Activated CD4-positive, alpha-beta T cell treated with anti-CD3 and anti-CD28 coated beads for 24 hours (primary cell): ENCODE data around the gene PRICKLE4.

Source experiments
- DNase-seq, 2 donors: peaks; one replicate each; pipeline ENCODE4 v3.0.0-alpha.2; 2020; ENCODE audit warnings: low read depth in 2 of 2

PRICKLE4 gene

DNA sequence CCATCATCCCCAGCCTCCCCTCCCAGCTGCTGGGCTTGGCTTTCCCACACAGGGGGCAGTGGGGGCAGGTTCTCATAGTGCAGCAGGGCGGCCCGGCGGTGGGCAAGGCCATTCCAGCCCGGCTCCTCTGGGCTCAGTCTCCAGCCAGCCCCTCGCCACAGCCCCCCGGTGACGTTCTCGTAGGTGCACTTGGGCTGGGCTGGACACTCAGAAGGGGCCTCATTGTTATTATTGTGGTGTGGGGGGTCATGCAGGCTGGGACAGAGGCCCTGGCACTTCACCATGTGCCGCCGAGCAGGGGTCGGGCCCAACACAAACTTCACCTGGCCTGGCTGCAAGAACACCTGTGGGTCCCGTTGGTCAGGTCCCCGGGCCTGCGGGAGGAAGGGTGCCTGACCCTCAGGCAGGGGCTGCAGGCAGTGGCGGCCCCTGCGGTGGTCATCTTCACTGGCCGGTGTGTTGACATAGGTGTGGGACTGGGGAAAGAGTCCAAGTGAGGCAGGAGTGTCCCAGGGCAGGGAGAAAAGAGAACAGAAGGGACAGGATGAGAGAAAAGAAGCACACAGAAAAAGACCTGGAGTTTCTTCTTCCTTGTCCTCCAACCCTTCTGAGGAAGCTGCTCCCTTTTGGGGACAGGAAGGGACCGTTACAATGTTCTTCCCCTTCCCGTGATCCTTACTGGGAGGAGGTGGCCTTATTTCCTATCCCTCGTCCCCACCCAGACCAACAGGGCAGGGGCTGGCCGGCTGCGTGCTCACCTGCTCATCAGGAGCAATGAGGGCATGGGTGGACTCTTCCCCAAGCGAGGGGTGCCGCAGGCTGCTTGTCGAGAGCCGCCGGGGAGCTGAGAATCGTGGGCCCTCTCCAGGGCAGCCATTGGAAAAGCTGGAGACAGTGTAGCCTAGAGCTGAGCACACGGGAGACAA lies 9.3 kb upstream of the PRICKLE4 start:
- DNase-seq = no peak

DNA sequence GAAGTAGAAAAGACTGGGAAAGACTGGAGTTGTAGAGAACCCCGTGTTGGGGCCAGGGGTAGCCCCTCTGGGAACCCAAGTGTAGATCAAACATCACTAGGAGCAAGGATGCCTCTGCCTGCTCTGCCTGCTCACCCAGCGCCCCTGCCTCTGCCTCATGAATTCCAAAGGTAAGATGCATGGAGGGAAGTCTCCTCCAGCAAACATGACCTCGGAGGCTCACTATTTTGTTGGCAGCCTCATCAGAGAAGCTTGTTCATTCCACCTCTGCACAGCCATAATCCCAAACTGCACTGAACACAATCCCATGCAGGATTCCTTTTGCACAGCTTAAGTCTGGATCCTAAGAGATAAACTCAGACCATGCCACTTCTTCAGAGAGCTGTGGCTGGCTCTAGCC lies 5.7 kb upstream of the PRICKLE4 start:
- no peak for DNase-seq

DNA sequence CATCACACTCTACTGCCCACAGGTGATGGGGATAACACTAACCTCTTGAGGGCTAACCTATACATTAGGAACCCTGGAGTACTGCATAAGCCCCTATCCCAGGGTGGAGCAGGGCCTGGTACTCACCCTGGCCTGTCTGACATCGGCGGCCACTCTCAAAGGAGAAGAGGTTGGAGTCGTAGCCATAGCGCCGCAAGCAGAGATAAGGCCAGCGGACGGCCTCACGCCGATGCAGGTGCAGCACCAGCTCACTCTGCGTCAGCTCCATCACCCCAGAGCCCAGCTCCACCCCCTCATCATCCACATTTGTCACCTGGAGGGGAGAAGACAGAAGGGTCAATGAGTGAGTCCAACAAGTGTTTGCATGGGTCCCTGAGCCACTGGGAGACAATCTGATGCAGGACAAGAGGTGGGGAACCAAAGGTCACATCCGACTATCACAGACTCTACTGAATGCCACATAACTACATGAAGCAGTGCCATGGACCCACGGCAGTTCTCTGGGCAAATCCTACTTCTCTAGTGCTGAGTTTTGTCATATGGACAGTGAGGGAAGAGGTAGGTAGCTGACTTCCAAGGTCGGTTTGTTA lies 5.2 kb upstream of the PRICKLE4 start:
- no peak for DNase-seq

DNA sequence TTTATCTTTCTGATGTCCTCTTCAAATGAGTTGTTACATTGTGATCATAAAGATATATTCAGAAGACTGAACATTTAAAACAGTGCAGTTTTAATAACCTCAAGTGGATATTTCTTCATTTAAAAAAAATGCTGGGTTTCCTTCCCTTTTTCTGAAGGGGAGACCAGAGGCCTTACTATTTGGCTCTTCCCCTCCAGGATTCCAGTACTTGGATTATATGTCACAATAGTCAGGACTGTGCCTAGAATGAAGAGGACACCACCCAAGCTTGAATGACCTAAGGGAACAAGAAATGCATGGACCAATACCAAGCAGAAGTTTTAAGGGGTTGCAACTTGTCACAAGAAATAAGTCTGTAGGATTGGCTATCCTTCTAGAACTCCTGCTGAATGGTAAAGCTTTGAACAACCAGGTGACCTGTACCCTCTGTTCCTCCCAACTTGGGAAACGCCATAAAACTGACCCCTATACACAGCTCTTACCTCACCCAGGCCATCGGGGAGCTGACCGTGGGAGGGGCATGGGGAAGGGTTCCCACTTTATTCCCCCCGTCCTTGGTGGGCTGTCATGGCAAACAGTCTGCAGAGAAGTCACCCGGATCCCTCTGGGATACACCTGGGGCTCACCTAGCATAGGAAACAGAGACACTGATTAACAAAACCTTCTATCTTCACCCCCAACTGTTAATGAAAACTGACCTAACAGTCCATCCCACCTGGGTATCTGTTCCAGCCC lies 2.9 kb upstream of the PRICKLE4 start:
- DNase-seq = no peak

DNA sequence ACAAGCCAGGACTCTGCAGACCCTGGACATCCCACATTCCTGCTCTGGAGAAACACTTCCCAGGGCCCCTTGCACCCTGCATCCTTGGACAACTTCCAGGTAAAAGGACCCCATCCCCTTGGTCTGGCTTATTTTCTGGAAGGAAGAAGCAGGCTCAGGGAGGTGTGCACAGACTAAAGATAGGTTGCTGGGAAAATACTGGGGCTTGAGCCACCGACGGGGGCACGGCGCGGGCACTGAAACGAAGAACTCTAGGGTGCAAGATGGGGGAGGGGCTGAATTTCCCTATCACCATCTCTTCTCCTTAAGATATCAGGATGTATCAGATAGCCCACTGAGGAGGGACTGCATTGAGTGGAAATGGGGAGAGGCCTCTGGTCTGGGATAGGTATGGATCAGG lies 1.7 kb upstream of the PRICKLE4 start:
- no peak for DNase-seq

DNA sequence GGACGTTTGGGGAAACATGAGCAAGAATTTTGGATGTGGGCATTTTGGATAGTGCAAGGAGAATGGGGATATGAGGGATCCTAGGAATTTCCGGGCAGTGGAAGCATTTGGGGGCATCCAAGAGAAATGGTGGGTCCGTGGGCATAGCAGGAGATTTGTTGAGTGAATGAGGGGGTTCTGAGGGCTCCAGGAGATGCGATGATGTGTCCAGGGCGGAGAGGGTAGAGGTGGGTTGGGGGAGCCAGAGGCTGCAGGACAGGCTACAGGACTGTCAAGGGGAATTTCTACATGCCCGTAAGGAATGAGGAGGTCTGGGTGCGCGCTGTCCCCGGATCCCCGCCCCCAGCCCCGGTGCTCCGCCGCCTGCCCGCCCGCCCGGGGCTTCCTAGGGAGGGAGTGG lies 1.2 kb upstream of the PRICKLE4 start:
- no peak for DNase-seq

DNA sequence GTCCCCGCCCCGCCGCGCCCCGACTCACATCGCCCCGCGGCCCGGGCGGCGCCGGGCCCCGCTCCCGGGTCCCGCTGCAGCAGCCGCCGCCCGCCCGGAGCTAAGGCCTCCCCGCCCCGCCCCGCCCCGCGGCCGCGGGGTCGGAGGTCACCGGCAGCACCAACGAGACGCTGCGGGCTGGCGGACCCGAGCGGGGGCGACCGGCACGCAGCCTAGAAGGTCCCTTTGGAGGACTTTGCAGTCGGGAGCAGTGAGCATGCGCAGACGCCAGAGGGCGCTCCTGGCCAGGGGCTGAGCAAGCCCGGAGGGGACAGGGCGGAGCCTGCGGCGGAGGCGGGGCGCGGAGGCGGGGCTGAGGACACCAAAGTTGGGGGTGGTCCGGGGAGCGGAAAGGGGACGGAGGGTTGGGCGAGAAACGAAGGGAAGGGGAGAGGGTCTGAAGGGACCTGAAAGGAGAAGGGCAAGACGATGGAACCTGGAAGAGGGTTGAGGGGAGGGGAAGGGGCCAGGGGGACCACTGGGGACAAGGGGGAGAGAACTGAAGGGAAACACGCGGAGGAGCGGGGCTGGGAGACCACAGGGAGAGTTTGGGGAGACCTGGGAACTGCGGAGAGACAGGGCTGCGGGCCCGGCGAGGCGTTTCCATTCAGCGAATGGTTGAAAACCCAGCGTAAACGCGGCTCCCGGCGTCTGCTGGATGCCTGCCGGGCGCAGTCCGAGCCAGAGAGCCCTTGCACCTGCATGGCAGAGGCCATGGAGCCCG lies 613 bp upstream of the PRICKLE4 start, which contains the start of gene FRS3:
Gene FRS3, minus strand, starts transcription at position 113 of the 763 bp plus-strand sequence. CDS start 2,913 bp downstream, outside the sequence.
- peak; percentile 100 for DNase-seq

DNA sequence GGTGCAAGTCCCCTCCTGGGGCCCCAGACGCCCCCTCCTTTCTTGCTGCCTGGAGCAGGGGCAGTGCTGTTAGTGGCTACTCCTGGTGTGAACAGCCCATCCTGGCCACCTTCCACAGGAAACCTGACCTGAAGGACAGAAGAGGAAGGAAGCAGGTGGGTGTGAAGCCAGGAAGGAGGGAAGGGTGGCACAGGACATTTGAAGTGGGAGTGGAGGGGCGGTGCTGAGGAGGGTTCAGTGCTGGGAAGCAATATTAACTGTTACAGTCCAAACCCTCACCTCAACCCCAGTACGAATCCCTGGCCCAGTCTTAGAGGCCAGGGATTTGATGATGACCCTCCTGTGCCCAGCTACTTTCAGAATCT lies 766 bp downstream of the PRICKLE4 start:
- DNase-seq = no peak

DNA sequence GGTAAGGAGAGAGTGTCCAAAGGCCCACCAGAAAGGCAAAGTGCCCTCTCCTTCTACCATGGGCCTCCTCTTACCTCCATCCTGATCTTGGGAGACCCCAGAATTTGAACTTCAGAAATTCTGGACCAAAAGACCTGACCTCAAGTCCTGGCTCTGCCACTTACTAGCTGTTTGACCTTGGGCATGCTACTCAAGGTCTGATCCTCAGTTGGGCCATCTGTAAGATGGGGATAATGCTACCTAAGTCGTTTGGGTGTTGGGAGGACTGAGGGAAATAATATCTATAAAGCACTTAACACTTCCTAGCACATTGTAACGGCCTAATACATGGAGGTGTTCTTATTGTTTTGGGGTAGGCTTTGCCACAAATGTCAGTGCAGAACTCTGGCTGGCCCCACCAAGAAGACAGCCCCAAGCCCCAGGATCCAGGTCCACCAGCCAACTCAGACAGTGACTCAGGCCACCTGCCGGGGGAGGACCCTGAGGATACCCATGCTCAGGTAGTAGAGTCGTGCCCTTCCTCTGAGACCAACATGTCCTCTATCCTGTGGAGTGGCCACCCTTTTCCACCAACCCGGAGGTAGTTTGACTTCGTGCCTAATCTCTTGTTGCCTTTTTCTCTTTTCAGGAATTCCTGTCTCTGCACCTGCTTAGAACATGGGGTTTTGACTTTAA lies 2.7 kb downstream of the PRICKLE4 start:
- no peak for DNase-seq

DNA sequence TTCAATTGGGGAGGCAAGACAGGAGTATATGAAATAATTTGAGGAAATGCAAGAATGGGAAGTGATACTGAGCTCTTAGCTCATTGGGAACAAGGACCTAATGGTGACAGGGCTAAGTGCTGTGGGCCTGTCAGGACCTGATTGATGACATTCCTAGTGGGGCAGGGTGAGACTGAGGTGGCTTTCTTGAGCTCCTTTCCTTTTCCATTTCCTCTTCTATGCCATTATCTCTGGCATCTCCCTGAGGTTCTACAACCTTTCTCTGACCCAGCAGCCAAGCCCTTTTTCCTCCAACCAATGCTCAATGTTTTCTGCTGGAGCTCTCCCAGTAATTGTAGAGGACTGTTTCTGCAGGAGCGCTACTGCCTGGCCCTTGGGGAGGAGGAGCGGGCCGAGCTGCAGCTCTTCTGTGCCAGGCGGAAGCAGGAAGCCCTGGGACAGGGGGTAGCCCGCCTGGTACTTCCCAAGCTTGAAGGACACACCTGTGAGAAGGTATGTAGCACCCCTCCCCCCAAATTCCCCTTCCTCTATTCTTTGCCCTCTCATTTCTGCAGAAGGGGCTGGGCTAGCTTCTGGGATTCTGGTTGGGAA lies 4.1 kb downstream of the PRICKLE4 start:
- DNase-seq = no peak

DNA sequence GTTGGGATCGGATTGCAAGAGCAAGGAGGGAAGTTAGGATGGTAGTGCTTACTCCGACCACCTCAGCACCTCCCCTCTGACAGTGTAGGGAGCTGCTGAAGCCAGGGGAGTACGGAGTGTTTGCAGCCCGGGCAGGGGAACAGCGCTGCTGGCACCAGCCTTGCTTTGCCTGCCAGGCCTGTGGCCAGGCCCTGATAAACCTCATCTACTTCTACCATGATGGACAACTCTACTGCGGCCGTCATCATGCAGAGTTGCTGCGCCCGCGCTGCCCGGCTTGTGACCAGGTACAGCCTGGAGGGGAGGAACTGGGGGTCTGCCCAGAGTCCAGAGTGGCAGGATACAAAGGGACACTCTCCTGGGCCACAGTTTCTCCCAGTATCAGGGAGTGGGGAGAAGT lies 4.7 kb downstream of the PRICKLE4 start:
- DNase-seq = no peak

DNA sequence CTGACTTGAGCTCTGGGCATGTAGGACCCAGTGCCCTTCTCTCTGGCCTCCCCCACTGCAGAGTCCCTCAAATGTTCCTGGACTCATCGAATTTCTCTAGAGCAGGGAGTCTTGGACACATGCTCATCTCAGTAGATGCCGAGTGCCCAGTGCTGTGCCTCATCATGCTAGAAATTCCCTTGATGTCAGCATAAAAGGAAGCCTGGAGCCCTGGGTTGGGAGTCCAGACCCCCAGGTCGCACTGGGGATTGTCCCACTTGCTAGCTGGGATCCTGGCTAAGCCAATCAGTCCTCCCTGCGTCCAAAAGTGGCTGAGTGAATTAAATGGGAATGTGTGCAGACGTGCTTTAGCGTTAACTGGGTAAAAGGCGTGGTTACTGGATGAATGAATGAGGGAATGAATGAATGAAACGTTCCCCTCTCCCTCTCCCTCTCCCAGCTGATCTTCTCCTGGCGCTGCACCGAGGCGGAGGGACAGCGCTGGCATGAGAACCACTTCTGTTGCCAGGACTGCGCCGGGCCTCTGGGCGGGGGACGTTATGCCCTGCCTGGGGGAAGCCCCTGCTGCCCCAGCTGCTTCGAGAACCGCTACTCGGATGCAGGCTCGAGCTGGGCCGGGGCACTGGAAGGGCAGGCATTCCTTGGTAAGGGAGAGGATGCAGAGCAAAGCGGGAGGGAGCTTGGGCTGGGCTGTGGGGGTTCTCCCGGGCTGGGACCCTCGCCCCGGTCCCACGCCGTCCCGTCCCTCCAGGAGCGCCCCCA lies 5.3 kb downstream of the PRICKLE4 start:
- DNase-seq = no peak

DNA sequence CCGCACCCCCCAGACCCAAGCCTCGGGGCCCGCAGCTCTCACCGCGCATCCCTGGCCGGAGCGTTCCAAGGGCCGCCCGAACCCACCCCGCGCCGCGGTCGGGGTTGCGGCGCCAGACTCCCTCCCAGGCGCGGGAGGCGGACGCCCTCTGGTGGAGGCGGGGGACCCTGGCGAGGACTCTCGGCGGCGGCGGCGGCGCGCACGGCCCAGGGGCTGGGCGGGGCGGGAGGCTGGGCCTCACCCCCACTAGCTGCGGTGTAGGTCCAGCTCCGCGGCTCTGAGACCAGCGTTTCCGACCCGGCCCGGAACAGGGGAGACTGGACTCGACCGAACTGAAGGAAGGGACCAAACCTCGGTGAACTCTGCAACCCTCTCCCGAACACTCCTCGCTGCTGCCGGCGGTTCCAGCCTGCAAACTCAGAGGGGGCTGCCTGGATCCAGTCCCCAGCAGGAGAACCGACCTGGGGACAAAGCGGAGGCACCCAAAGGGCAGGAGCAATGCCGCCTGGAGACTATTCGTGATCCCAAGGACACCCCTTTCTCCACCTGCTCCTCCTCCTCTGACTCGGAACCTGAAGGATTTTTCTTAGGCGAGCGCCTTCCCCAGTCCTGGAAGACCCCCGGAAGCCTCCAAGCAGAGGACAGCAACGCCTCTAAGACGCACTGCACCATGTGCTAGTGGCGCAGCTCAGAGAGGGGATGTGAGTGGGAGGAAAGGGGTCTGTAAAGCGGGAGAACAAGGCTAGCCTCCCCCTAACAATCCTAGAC lies 6.1 kb downstream of the PRICKLE4 start:
- peak; percentile 84 for DNase-seq

DNA sequence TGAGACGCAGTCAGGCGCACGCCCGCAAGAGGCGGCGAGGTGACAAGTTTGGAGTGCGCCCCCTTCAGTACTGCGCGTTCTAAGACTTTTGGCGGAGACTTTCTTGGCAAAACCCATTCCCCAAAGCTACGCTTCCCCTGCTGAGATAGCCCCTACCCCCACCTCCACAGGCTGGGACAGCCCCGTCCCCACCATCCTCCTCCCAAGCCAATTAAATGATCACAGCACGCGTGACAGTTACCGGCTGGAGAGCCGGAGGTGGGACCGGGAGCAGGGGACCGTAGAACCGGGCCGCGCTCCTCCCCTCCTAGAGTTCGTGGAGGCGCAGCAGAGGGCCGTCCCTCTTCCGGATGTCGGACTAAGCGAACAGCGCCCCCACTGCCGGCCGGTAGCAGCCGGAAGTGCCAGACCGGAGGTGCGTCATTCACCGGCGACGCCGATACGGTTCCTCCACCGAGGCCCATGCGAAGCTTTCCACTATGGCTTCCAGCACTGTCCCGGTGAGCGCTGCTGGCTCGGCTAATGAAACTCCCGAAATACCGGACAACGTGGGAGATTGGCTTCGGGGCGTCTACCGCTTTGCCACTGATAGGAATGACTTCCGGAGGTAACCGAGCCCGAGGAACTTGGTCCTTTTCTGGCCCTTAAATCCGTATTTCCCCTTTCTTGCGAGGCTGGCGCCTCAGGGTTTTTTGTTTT lies 6.8 kb downstream of the PRICKLE4 start, which contains the start of gene TOMM6:
Gene TOMM6, plus strand, starts transcription at position 476 of the 699 bp plus-strand sequence. Its CDS starts 4 bp downstream, at position 480.
- peak; percentile 94 to 95 for DNase-seq

DNA sequence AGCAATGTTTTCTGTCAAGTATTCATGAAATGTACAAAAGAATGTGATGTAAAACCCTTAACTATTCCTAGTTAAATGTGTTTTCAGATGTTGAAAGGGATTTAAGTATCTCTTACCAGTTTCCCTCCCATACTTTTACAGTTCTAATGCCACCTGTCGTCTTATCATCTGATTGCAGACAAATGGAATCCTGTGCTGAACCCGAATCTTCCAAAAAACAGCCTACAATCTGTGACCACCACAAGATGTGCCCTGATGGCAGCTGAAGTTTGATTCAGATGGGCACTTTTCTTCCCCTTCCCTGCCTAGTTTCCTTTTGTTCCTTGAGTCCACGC lies 8.8 kb downstream of the PRICKLE4 start:
- DNase-seq = no peak

DNA sequence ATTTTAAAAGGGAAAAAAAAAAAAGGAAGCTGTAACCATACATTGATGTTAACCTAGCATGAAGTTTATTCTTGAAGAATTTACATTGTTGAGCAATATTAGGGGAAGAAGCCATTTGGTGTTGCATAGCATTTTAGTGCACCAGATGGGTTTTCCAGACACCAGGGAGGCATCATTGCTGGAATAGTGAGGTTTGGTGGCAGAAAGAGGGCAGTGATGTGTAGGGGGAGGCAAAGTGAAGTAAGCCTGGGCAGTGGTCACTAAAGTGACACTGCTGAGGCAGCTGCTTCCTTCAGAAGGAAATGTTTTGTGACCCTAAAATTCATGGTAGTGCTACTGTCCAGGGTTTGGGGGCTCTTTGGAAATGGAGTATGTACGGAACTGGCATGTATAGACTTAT lies 9.5 kb downstream of the PRICKLE4 start:
- DNase-seq = no peak

DNA sequence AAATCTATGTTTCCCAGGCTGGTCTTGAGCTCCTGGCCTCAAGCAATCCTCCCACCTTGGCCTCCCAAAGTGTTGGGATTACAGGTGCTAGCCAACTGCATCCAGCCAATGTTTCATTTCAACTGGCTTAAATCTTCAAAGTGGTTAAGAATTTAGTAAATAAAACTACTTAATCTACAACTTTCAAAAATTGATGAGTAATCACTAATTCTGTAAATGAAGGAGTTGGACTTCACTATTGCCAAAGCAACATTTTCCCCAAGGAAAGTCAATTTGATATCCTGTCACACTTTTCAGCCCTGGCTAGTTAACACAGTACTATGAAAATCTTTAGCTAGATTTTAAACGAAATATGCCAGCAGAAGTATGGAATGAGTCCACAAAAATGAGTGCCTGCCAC lies 10.7 kb downstream of the PRICKLE4 start:
- no peak for DNase-seq

DNA sequence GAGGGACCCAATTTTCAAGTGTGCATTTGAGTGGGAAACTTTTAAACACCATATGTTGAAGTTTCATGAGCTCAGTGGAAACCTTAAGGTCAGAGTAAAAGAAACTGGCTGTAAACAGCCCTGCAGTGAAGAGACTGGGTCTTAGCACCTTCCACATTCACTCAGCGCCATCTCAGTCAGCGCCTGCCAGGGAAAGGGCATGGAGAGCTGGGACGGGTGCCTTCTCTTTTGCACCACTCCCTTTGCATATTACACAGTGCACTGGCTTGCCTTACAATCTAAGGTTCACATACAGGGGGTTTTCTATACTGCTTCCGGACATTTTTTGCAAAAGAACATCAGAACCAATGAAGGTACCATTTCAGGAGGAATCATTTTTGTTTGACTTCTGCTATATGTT lies 11.4 kb downstream of the PRICKLE4 start:
- no peak for DNase-seq

DNA sequence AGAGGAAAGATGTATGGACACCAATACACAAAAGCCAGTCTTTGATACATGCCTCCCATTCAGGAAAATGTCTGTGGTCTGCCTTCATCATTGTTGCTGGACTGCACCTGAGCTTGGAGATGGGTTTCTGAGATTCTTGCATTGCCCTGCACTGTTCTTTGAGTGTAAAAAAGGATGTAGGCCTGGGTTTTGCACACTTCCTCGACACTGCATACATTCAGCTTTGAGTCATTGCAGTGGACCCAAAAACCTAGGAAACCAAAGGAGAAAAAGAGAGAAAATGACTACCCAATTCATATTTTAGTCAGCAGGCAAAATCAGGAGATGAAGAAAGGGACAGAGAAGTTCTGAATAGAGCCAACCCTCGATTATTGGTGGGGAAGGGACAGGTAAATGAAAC lies 15.9 kb downstream of the PRICKLE4 start:
- no peak for DNase-seq
